Astrocyte (in vitro differentiated cells and primary cell): ENCODE data around the gene CD1E. TPM values are rescaled to one million over a fixed set of nuclear protein-coding genes. Genes with fewer than 3 reads are reported as not detected.
"Not testable (repeated sequence)": the region's sequence is repeated elsewhere in the genome, so short reads cannot be mapped to it uniquely, and the experiment has no call there.

Experiments
- DNase-seq: peaks from one replicate; pipeline ENCODE4 v3.0.0-alpha.2; 2010; ENCODE audit warnings: low read depth
- FAIRE-seq: peaks from 2 replicates; lab custom pipeline; 2011; peaks lifted over from hg19 to GRCh38; lab: Jason Lieb, UNC
- H2AFZ ChIP-seq: 2 replicates; pipeline ENCODE4 v1.6.0; 2012; ENCODE audit warnings: low read depth, low read length, inconsistent platforms
- H3K27ac ChIP-seq: 2 replicates; pipeline ENCODE4 v1.5.1; 2011; ENCODE audit warnings: low read depth, low read length, inconsistent platforms
- H3K27me3 ChIP-seq: 2 replicates; pipeline ENCODE4 v1.6.0; 2011; ENCODE audit warnings: low read length, inconsistent platforms; ENCODE audit not compliant: insufficient read depth
- H3K36me3 ChIP-seq: 2 replicates; pipeline ENCODE4 v1.5.1; 2011; ENCODE audit warnings: low read length, inconsistent platforms; ENCODE audit not compliant: insufficient read depth
- H3K4me1 ChIP-seq: 2 replicates; pipeline ENCODE4 v1.5.1; 2011; ENCODE audit warnings: low read length, inconsistent platforms; ENCODE audit not compliant: insufficient read depth
- H3K4me2 ChIP-seq: 2 replicates; pipeline ENCODE4 v1.6.0; 2012; ENCODE audit warnings: low read length, inconsistent platforms
- H3K4me3 ChIP-seq: 2 replicates; pipeline ENCODE4 v1.5.1; 2011; ENCODE audit warnings: low read depth, mild to moderate bottlenecking, low read length, inconsistent platforms; ENCODE audit not compliant: insufficient read depth
- H3K79me2 ChIP-seq: 2 replicates; pipeline ENCODE4 v1.6.0; 2012; ENCODE audit warnings: mild to moderate bottlenecking, low read length, inconsistent platforms; ENCODE audit not compliant: insufficient read depth
- H3K9ac ChIP-seq: 2 replicates; pipeline ENCODE4 v1.6.0; 2012; ENCODE audit warnings: mild to moderate bottlenecking, low read length, inconsistent platforms
- H3K9me3 ChIP-seq: 2 replicates; pipeline ENCODE4 v1.5.1; 2012; ENCODE audit warnings: low read depth, mild to moderate bottlenecking, low read length, inconsistent platforms; ENCODE audit not compliant: insufficient read depth
- H4K20me1 ChIP-seq: 2 replicates; pipeline ENCODE4 v1.6.0; 2012; ENCODE audit warnings: low read length, inconsistent platforms; ENCODE audit not compliant: insufficient read depth
- H3K27ac Mint-ChIP-seq: one replicate; pipeline ENCODE4 v1.8.0; 2021; ENCODE audit warnings: mild to moderate bottlenecking, mixed read lengths; ENCODE audit not compliant: unreplicated experiment
- H3K27me3 Mint-ChIP-seq: one replicate; pipeline ENCODE4 v1.8.0; 2021; ENCODE audit warnings: low read depth, mixed read lengths; ENCODE audit not compliant: unreplicated experiment
- H3K36me3 Mint-ChIP-seq: one replicate; pipeline ENCODE4 v1.8.0; 2021; ENCODE audit warnings: low read depth, mixed read lengths; ENCODE audit not compliant: unreplicated experiment
- H3K4me1 Mint-ChIP-seq: one replicate; pipeline ENCODE4 v1.8.0; 2021; ENCODE audit warnings: low read depth, mixed read lengths; ENCODE audit not compliant: unreplicated experiment
- H3K4me3 Mint-ChIP-seq: one replicate; pipeline ENCODE4 v1.8.0; 2021; ENCODE audit warnings: mild to moderate bottlenecking, moderate library complexity, mixed read lengths; ENCODE audit not compliant: unreplicated experiment
- H3K9me3 Mint-ChIP-seq: one replicate; pipeline ENCODE4 v1.8.0; 2021; ENCODE audit warnings: mild to moderate bottlenecking, mixed read lengths; ENCODE audit not compliant: unreplicated experiment
- EZH2 ChIP-seq: IDR thresholded peaks from 2 replicates; pipeline ENCODE4 v1.6.1; 2012; ENCODE audit warnings: mild to moderate bottlenecking, low read length, inconsistent platforms; ENCODE audit not compliant: insufficient read depth
- total RNA-seq: library from RNA; stranded (reverse); gene quantifications from 2 replicates; pipeline ENCODE4 v1.2.1, GENCODE V29; 2021
- TF ChIP-seq, protein P1 (sequence below): IDR thresholded peaks from 2 replicates; pipeline ENCODE4 v1.5.1; 2011; ENCODE audit warnings: low read depth, mild to moderate bottlenecking, inconsistent platforms, low read length, moderate library complexity; ENCODE audit not compliant: insufficient read depth

CD1E gene
- total RNA-seq, 1 donor from 2014 or later, result not detected

GRCh38 chr1:158362941-158363340 lies 9.2 kb downstream of the CD1E start:
- Mint-ChIP-seq H3K4me1 (no peaks in the 10 kb centered on the region), H3K9me3 (no peaks in the 10 kb centered on the region), H3K27me3 (peaks cover 2% of the 10 kb centered on the region), H3K4me3 (no peak overlapping the region), H3K36me3 (no peaks in the 10 kb centered on the region), H3K27ac (no peak overlapping the region)
- DNase-seq (no peak), FAIRE-seq (no peak)
- Histone ChIP-seq H3K79me2 (no peaks in the 10 kb centered on the region), H4K20me1 (no peaks in the 10 kb centered on the region), H3K4me2 (no peak overlapping the region), H2AFZ (no peak overlapping the region), H3K9me3 (peaks cover 5% of the 10 kb centered on the region), H3K4me3 (no peak overlapping the region), H3K4me1 (no peaks in the 10 kb centered on the region), H3K36me3 (no peaks in the 10 kb centered on the region), H3K27ac (no peak overlapping the region), H3K9ac (no peak overlapping the region), H3K27me3 (no peaks in the 10 kb centered on the region)
- no peak for TF ChIP-seq EZH2
- TF ChIP-seq, protein P1, sequence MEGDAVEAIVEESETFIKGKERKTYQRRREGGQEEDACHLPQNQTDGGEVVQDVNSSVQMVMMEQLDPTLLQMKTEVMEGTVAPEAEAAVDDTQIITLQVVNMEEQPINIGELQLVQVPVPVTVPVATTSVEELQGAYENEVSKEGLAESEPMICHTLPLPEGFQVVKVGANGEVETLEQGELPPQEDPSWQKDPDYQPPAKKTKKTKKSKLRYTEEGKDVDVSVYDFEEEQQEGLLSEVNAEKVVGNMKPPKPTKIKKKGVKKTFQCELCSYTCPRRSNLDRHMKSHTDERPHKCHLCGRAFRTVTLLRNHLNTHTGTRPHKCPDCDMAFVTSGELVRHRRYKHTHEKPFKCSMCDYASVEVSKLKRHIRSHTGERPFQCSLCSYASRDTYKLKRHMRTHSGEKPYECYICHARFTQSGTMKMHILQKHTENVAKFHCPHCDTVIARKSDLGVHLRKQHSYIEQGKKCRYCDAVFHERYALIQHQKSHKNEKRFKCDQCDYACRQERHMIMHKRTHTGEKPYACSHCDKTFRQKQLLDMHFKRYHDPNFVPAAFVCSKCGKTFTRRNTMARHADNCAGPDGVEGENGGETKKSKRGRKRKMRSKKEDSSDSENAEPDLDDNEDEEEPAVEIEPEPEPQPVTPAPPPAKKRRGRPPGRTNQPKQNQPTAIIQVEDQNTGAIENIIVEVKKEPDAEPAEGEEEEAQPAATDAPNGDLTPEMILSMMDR, result no peak

DNA sequence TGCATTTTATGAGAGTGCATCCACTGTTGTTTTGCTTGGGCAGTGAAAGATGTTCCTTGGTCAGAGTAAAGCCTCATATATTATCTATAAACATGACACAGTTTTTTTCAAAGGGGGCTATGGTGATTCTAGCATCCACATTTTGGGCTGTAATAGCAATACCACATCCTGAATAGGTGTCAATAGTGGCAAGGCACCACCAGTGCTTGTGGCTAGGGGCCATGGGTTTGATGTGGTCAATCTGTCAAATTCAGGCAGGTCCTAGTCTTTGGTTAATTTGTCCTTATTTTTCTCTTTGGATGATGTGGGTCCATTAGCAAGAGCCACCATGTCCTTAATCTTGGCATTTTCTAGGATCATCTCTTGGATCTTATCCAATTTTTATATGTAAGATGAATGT lies 13.1 kb downstream of the CD1E start:
- no peaks in the 10 kb centered on the region for H3K36me3 ChIP-seq
- H3K4me1 Mint-ChIP-seq, result peaks cover 4% of the 10 kb centered on the region
- no peaks in the 10 kb centered on the region for H3K4me1 ChIP-seq
- H3K4me2 ChIP-seq, result no peak overlapping the region
- no peak overlapping the region for H3K4me3 Mint-ChIP-seq
- peaks cover 2% of the 10 kb centered on the region for H3K27me3 Mint-ChIP-seq
- DNase-seq (no peak), FAIRE-seq (no peak)
- no peak overlapping the region for H3K4me3 ChIP-seq
- H3K27ac Mint-ChIP-seq, result no peak overlapping the region
- TF ChIP-seq EZH2, result no peak
- TF ChIP-seq, protein P1, result no peak
- H4K20me1 ChIP-seq, result no peaks in the 10 kb centered on the region
- peaks cover 10% of the 10 kb centered on the region for H3K9me3 ChIP-seq
- H3K27ac ChIP-seq, result no peak overlapping the region
- H3K9ac ChIP-seq, result no peak overlapping the region
- no peaks in the 10 kb centered on the region for H3K36me3 Mint-ChIP-seq
- H2AFZ ChIP-seq, result no peak overlapping the region
- H3K9me3 Mint-ChIP-seq, result no peaks in the 10 kb centered on the region
- H3K27me3 ChIP-seq, result no peaks in the 10 kb centered on the region
- H3K79me2 ChIP-seq, result no peaks in the 10 kb centered on the region

- no peak overlapping the region for H3K27ac ChIP-seq
- H3K4me1 Mint-ChIP-seq, result peaks cover 4% of the 10 kb centered on the region
- TF ChIP-seq, protein P1, result no peak
- no peak for TF ChIP-seq EZH2
- no peaks in the 10 kb centered on the region for H3K36me3 ChIP-seq
- no peaks in the 10 kb centered on the region for H3K36me3 Mint-ChIP-seq
- no peaks in the 10 kb centered on the region for H3K27me3 ChIP-seq
- H3K9ac ChIP-seq, result no peak overlapping the region
- H2AFZ ChIP-seq, result no peak overlapping the region
- H3K4me2 ChIP-seq, result no peak overlapping the region
- H3K4me3 ChIP-seq, result no peak overlapping the region
- no peak for DNase-seq
- H3K79me2 ChIP-seq, result no peaks in the 10 kb centered on the region
- H3K4me1 ChIP-seq, result no peaks in the 10 kb centered on the region
- no peaks in the 10 kb centered on the region for H3K27me3 Mint-ChIP-seq
- no peak for FAIRE-seq
- no peak overlapping the region for H3K27ac Mint-ChIP-seq
- H3K9me3 ChIP-seq, result peaks cover 8% of the 10 kb centered on the region
- peaks cover 7% of the 10 kb centered on the region for H3K9me3 Mint-ChIP-seq
- no peaks in the 10 kb centered on the region for H4K20me1 ChIP-seq
- H3K4me3 Mint-ChIP-seq, result no peak overlapping the region
Measured at GRCh38 chr1:158371188-158371953, 17.7 kb downstream of the CD1E start.

DNA sequence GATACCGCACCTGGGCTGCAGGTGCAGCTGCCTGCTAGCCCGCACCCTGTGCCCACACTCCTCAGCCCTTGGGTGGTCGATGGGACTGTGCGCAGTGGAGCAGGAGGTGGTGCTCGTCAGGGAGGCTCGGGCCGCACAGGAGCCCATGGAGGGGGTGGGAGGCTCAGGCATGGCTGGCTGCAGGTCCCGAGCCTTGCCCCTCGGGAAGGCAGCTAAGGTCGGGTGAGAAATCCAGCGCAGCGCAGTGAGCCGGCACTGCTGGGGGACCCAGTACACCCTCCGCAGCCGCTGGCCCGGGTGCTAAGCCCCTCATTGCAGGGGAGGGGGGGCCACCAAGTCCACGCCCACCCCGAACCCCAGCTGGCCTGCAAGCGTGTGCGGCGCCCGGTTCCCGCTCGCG lies 20.4 kb downstream of the CD1E start:
- not testable (repeated sequence) for H3K36me3 Mint-ChIP-seq, H3K9me3 ChIP-seq, H3K27me3 Mint-ChIP-seq, FAIRE-seq, H3K79me2 ChIP-seq, H3K27ac ChIP-seq, DNase-seq, H3K9me3 Mint-ChIP-seq, H3K27me3 ChIP-seq, H4K20me1 ChIP-seq, H3K4me1 ChIP-seq, H3K4me3 Mint-ChIP-seq, H3K4me1 Mint-ChIP-seq, H3K4me3 ChIP-seq, H3K27ac Mint-ChIP-seq, H3K36me3 ChIP-seq, H2AFZ ChIP-seq, H3K4me2 ChIP-seq, H3K9ac ChIP-seq
